ENCODE data around the gene NOL3. TPM values are rescaled to one million over a fixed set of nuclear protein-coding genes. Genes with fewer than 3 reads are reported as not detected.

The NOL3 gene
- polyA plus RNA-seq, 1 of the 3 experiments (the other 2 are of a cell fraction): 34.1 TPM

DNA sequence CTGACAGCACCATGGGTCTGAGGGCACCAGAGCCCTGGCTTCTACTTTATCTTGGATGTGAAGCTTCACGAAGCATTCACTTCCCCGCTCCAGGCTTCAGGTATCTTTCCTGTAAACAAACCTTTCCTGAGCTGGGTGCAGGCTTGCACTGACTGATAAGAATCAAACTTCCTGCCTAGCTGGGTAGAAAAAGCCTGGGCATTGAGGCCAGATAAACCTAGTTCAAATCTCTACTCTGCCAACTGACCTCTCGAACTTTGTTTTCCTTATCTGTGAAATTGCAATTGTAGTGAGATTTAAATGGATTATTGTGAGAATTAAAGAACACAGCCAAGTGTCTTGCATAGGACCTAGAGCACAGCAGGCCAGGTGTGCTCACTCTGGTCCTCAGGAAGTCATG, 53.7 kb downstream of the NOL3 start:
- H3K79me2 ChIP-seq (ENCODE audit: insufficient read depth): peaks cover 34% of the 10 kb centered on the region
- H3K4me2 ChIP-seq: no peak overlapping the region
- H3F3A ChIP-seq (replicated peaks; ENCODE audit: insufficient read depth): peaks cover 12% of the 10 kb centered on the region
- CTCF ChIA-PET: interaction anchor here (0.9 to 1.3 kb wide), 2 partner anchors 16 to 25 kb away, joined by 4 read pairs; partner anchors contain the start of gene ELMO3
- WGBS (ENCODE audit: low lambda C conversion rate): 79% methylated on average over 3 of the region's 3 CpGs
- H3K9ac ChIP-seq: no peak overlapping the region
- TF ChIP-seq SMC3 (IDR thresholded peaks at IDR 0.05; ENCODE audit: low read depth, low read length) (no peak), EZH2phosphoT487 (IDR thresholded peaks at IDR 0.05; ENCODE audit: borderline replicate concordance, low read depth) (no peak), RXRA (IDR thresholded peaks at IDR 0.05; ENCODE audit: borderline replicate concordance, low read depth) (no peak), ZBTB33 (IDR thresholded peaks at IDR 0.05; ENCODE audit: borderline replicate concordance, low read depth) (no peak), SIN3A (IDR thresholded peaks at IDR 0.05; ENCODE audit: borderline replicate concordance, low read depth, low read length) (no peak), NRF1 (IDR thresholded peaks at IDR 0.05; ENCODE audit: low read depth, low read length) (no peak), TAF1 (IDR thresholded peaks at IDR 0.05; ENCODE audit: borderline replicate concordance, low read depth, low read length) (no peak), TCF12 (IDR thresholded peaks at IDR 0.05) (no peak), ELF1 (IDR thresholded peaks at IDR 0.05) (no peak), CTCF (IDR thresholded peaks at IDR 0.05) (no peak), RAD21 (IDR thresholded peaks at IDR 0.05; ENCODE audit: low read length) (no peak)
- TF ChIP-seq, protein P1, sequence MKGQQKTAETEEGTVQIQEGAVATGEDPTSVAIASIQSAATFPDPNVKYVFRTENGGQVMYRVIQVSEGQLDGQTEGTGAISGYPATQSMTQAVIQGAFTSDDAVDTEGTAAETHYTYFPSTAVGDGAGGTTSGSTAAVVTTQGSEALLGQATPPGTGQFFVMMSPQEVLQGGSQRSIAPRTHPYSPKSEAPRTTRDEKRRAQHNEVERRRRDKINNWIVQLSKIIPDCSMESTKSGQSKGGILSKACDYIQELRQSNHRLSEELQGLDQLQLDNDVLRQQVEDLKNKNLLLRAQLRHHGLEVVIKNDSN (IDR thresholded peaks at IDR 0.05; ENCODE audit: borderline replicate concordance, low read depth): no peak
- TF ChIP-seq, protein P2, sequence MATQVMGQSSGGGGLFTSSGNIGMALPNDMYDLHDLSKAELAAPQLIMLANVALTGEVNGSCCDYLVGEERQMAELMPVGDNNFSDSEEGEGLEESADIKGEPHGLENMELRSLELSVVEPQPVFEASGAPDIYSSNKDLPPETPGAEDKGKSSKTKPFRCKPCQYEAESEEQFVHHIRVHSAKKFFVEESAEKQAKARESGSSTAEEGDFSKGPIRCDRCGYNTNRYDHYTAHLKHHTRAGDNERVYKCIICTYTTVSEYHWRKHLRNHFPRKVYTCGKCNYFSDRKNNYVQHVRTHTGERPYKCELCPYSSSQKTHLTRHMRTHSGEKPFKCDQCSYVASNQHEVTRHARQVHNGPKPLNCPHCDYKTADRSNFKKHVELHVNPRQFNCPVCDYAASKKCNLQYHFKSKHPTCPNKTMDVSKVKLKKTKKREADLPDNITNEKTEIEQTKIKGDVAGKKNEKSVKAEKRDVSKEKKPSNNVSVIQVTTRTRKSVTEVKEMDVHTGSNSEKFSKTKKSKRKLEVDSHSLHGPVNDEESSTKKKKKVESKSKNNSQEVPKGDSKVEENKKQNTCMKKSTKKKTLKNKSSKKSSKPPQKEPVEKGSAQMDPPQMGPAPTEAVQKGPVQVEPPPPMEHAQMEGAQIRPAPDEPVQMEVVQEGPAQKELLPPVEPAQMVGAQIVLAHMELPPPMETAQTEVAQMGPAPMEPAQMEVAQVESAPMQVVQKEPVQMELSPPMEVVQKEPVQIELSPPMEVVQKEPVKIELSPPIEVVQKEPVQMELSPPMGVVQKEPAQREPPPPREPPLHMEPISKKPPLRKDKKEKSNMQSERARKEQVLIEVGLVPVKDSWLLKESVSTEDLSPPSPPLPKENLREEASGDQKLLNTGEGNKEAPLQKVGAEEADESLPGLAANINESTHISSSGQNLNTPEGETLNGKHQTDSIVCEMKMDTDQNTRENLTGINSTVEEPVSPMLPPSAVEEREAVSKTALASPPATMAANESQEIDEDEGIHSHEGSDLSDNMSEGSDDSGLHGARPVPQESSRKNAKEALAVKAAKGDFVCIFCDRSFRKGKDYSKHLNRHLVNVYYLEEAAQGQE (IDR thresholded peaks at IDR 0.05; ENCODE audit: low read depth, low read length): no peak
- H3K9me3 ChIP-seq: no peaks in the 10 kb centered on the region
- no peak overlapping the region for H3K27ac ChIP-seq (ENCODE audit: low read depth in 2 of 2, low read length in 1 of 2)
- DNase-seq: no peak
- H3K36me3 ChIP-seq (replicated peaks in 1 of 2; ENCODE audit: control insufficient read depth in 1 of 2, insufficient read depth in 2 of 2, low read length in 1 of 2): peaks cover 11 to 22% of the 10 kb centered on the region in 2 experiments
- H3K9me2 ChIP-seq: no peaks in the 10 kb centered on the region
- POLR2A ChIA-PET: interaction anchor here (1.0 kb wide), 1 partner anchor 21 kb away, joined by 3 read pairs; no protein-coding TSS in a partner anchor
- H3K27me3 ChIP-seq (ENCODE audit: insufficient read depth): no peaks in the 10 kb centered on the region
- no peak overlapping the region for H3K4me3 ChIP-seq (ENCODE audit: low read depth in 2 of 2, low read length in 1 of 2)
- peaks cover 0 to 22% of the 10 kb centered on the region in 2 experiments; a peak in 2 of 4 replicates for H3K4me1 ChIP-seq (ENCODE audit: control insufficient read depth in 1 of 2, insufficient read depth in 2 of 2, low read depth in 1 of 2, low read length in 1 of 2)
- no peaks in the 10 kb centered on the region for H4K20me1 ChIP-seq (ENCODE audit: insufficient read depth)
- H2AFZ ChIP-seq (ENCODE audit: low read depth): no peak overlapping the region

Small RNA genes lying within 50 kb of the gene (small RNA-seq; reads per million reads assigned to genes)
- 2.3 to 24.2 (median 10.5) reads per million in 7 experiments for gene MIR328

Other genes with a start within 250 kb of the NOL3 start
- 9.3 and 11.7 TPM in 2 replicates for gene RRAD, start 245.0 kb upstream of the NOL3 start, polyA plus RNA-seq (2012; rRNA removed)
- gene CIAO2B, start 236.1 kb upstream of the NOL3 start, polyA plus RNA-seq (2012; rRNA removed): 577 and 665 TPM in 2 replicates
- 33.1 and 37.8 TPM in 2 replicates for gene CES2, start 235.0 kb upstream of the NOL3 start, polyA plus RNA-seq (2012; rRNA removed)
- gene CES3, start 209.3 kb upstream of the NOL3 start, polyA plus RNA-seq (2012; rRNA removed): 1.4 and 1.8 TPM in 2 replicates
- gene CES4A, start 181.9 kb upstream of the NOL3 start, polyA plus RNA-seq (2012; rRNA removed): 7.3 and 13.2 TPM in 2 replicates
- gene CBFB, start 141.4 kb upstream of the NOL3 start, polyA plus RNA-seq (2012; rRNA removed): 38.8 and 40.1 TPM in 2 replicates
- gene PHAF1, start 60.6 kb upstream of the NOL3 start, polyA plus RNA-seq (2012; rRNA removed): 17.3 and 22.6 TPM in 2 replicates
- 9.8 and 9.9 TPM in 2 replicates for gene B3GNT9, start 19.5 kb upstream of the NOL3 start, polyA plus RNA-seq (2012; rRNA removed)
- gene TRADD, start 10.6 kb upstream of the NOL3 start, polyA plus RNA-seq (2012; rRNA removed): 27.7 and 28.5 TPM in 2 replicates
- gene FBXL8, start 10.6 kb upstream of the NOL3 start, polyA plus RNA-seq (2012; rRNA removed): 17.8 and 21.8 TPM in 2 replicates
- 33.4 and 44.4 TPM in 2 replicates for gene HSF4, start 5.8 kb upstream of the NOL3 start, polyA plus RNA-seq (2012; rRNA removed)
- gene MATCAP1, start 13.4 kb downstream of the NOL3 start, polyA plus RNA-seq (2012; rRNA removed): 68.5 and 83.5 TPM in 2 replicates
- gene EXOC3L1, start 19.6 kb downstream of the NOL3 start, polyA plus RNA-seq (2012; rRNA removed): 0.46 and 0.83 TPM in 2 replicates
- 168 and 210 TPM in 2 replicates for gene E2F4, start 21.6 kb downstream of the NOL3 start, polyA plus RNA-seq (2012; rRNA removed)
- 2.3 and 3.1 TPM in 2 replicates for gene ELMO3, start 28.6 kb downstream of the NOL3 start, polyA plus RNA-seq (2012; rRNA removed)
- gene TMEM208, start 56.6 kb downstream of the NOL3 start, polyA plus RNA-seq (2012; rRNA removed): 98.2 and 130 TPM in 2 replicates
- gene FHOD1, start 76.9 kb downstream of the NOL3 start, polyA plus RNA-seq (2012; rRNA removed): 53.2 and 70.9 TPM in 2 replicates
- 4.1 and 5.8 TPM in 2 replicates for gene SLC9A5, start 78.4 kb downstream of the NOL3 start, polyA plus RNA-seq (2012; rRNA removed)
- 65.5 and 87.0 TPM in 2 replicates for gene PLEKHG4, start 109.0 kb downstream of the NOL3 start, polyA plus RNA-seq (2012; rRNA removed)
- gene KCTD19, start 156.2 kb downstream of the NOL3 start, polyA plus RNA-seq (2012; rRNA removed): 1.8 and 1.9 TPM in 2 replicates
- 0.78 and 0.92 TPM in 2 replicates for gene LRRC36, start 156.3 kb downstream of the NOL3 start, polyA plus RNA-seq (2012; rRNA removed)
- gene TPPP3, start 223.0 kb downstream of the NOL3 start, polyA plus RNA-seq (2012; rRNA removed): 33.5 and 36.2 TPM in 2 replicates
- gene ZDHHC1, start 245.9 kb downstream of the NOL3 start, polyA plus RNA-seq (2012; rRNA removed): 14.2 and 15.8 TPM in 2 replicates